ENCODE results near the gene MITF. TPM values are rescaled to one million over a fixed set of nuclear protein-coding genes. Genes with fewer than 3 reads are reported as not detected.

The MITF gene
- polyA plus RNA-seq, 1 donor from 2014 or later = not detected

DNA sequence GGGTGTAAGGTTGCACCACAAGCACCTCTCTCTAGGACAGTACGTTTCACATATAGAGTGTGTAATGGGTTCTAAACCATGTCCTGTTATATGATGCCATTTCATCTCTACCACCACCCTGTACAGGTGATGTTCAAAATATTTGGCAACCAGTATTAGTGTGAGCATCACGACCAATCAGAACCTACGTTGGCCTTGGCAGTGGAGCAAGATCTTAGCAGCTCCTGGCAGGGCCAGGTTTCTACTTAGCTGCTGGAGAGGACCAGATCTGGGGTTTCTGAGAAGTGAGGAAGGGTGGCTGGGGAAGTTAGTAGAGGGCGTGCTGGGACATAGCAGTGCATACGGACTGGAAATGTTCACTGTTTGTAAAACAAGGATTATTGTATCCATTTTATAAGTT, 23.1 kb upstream of the MITF start:
- H3K4me2 ChIP-seq (ENCODE audit: low read length) = no peak overlapping the region
- no peaks in the 10 kb centered on the region for H3F3A ChIP-seq (ENCODE audit: insufficient read depth, low read length, poor library complexity, severe bottlenecking)
- H3K79me2 ChIP-seq (replicated peaks; ENCODE audit: insufficient read depth, low read length) = no peaks in the 10 kb centered on the region
- H3K9me2 ChIP-seq (ENCODE audit: insufficient read depth, low read length) = no peaks in the 10 kb centered on the region
- no peaks in the 10 kb centered on the region for H3K27me3 ChIP-seq (ENCODE audit: insufficient read depth, low read depth, low read length)
- no peak overlapping the region for H3K4me3 ChIP-seq (ENCODE audit: low read length)
- no peak overlapping the region for H3K27ac ChIP-seq (ENCODE audit: low read length)
- no peaks in the 10 kb centered on the region for H4K20me1 ChIP-seq (ENCODE audit: insufficient read depth)
- no peak for TF ChIP-seq POLR2AphosphoS5 (IDR thresholded peaks at IDR 0.05)
- TF ChIP-seq TAF1 (IDR thresholded peaks at IDR 0.05; ENCODE audit: low read depth) = no peak
- no peak for TF ChIP-seq EZH2 (IDR thresholded peaks at IDR 0.05; ENCODE audit: borderline replicate concordance, insufficient read depth, low read length, poor library complexity, severe bottlenecking)
- TF ChIP-seq, protein P1, sequence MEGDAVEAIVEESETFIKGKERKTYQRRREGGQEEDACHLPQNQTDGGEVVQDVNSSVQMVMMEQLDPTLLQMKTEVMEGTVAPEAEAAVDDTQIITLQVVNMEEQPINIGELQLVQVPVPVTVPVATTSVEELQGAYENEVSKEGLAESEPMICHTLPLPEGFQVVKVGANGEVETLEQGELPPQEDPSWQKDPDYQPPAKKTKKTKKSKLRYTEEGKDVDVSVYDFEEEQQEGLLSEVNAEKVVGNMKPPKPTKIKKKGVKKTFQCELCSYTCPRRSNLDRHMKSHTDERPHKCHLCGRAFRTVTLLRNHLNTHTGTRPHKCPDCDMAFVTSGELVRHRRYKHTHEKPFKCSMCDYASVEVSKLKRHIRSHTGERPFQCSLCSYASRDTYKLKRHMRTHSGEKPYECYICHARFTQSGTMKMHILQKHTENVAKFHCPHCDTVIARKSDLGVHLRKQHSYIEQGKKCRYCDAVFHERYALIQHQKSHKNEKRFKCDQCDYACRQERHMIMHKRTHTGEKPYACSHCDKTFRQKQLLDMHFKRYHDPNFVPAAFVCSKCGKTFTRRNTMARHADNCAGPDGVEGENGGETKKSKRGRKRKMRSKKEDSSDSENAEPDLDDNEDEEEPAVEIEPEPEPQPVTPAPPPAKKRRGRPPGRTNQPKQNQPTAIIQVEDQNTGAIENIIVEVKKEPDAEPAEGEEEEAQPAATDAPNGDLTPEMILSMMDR (IDR thresholded peaks at IDR 0.05; ENCODE audit: poor library complexity, severe bottlenecking) = no peak
- no peak for TF ChIP-seq EP300 (conservative IDR thresholded peaks at IDR 0.05; ENCODE audit: poor library complexity, severe bottlenecking)
- TF ChIP-seq RAD21 (conservative IDR thresholded peaks at IDR 0.05) = no peak
- TF ChIP-seq, protein P2, sequence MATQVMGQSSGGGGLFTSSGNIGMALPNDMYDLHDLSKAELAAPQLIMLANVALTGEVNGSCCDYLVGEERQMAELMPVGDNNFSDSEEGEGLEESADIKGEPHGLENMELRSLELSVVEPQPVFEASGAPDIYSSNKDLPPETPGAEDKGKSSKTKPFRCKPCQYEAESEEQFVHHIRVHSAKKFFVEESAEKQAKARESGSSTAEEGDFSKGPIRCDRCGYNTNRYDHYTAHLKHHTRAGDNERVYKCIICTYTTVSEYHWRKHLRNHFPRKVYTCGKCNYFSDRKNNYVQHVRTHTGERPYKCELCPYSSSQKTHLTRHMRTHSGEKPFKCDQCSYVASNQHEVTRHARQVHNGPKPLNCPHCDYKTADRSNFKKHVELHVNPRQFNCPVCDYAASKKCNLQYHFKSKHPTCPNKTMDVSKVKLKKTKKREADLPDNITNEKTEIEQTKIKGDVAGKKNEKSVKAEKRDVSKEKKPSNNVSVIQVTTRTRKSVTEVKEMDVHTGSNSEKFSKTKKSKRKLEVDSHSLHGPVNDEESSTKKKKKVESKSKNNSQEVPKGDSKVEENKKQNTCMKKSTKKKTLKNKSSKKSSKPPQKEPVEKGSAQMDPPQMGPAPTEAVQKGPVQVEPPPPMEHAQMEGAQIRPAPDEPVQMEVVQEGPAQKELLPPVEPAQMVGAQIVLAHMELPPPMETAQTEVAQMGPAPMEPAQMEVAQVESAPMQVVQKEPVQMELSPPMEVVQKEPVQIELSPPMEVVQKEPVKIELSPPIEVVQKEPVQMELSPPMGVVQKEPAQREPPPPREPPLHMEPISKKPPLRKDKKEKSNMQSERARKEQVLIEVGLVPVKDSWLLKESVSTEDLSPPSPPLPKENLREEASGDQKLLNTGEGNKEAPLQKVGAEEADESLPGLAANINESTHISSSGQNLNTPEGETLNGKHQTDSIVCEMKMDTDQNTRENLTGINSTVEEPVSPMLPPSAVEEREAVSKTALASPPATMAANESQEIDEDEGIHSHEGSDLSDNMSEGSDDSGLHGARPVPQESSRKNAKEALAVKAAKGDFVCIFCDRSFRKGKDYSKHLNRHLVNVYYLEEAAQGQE (IDR thresholded peaks at IDR 0.05; ENCODE audit: borderline replicate concordance) = no peak
- no peak for TF ChIP-seq SMC3 (conservative IDR thresholded peaks at IDR 0.05; ENCODE audit: poor library complexity)
- no peaks in the 10 kb centered on the region for H3K9me3 ChIP-seq (ENCODE audit: low read length)
- no peak overlapping the region for H2AFZ ChIP-seq (ENCODE audit: low read depth, low read length)
- H3K36me3 ChIP-seq (ENCODE audit: insufficient read depth, low read length) = no peaks in the 10 kb centered on the region
- no peak overlapping the region for H3K9ac ChIP-seq (ENCODE audit: low read length)

DNA sequence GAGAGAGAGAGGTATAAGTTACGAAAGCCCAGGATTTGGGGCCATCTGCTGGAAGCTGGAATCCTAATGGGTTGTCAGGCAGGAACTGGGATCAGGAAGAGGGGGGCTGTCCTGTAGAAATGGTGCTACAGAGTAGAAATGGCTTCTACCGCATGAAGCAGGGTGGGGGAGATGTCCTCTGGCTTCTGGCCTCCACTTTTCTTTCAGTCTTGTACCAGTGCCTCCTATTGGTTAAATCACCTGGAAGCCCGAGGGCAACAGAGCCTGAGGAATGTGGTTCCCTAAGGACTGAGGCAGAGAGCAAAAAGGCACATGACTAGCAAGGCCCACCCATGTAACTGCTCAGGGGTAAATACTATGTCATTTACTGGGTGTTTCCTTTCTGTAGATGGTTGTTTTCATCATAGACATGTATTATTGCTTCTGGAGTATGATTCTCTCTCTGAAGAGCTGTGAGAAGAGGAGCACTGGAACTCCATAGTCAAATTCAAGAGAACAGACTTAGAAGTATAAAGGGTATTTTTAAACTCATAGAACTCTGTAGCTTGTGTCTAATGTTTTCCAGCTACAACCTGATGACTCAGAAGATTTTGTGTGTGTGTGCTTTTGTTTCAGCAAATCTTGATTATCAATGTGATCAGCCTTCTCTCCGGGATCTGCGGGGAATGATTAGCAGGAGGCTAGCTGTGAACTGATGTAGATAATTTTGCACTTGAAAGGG, 20.2 kb upstream of the MITF start:
- Histone ChIP-seq H3K27ac (ENCODE audit: low read length) (no peak overlapping the region), H3K9me2 (ENCODE audit: insufficient read depth, low read length) (no peaks in the 10 kb centered on the region), H3K79me2 (replicated peaks; ENCODE audit: insufficient read depth, low read length) (no peaks in the 10 kb centered on the region), H3F3A (ENCODE audit: insufficient read depth, low read length, poor library complexity, severe bottlenecking) (no peaks in the 10 kb centered on the region), H2AFZ (ENCODE audit: low read depth, low read length) (no peak overlapping the region), H3K36me3 (ENCODE audit: insufficient read depth, low read length) (no peaks in the 10 kb centered on the region), H3K9ac (ENCODE audit: low read length) (no peak overlapping the region), H4K20me1 (ENCODE audit: insufficient read depth) (no peaks in the 10 kb centered on the region), H3K4me3 (ENCODE audit: low read length) (no peak overlapping the region), H3K27me3 (ENCODE audit: insufficient read depth, low read depth, low read length) (no peaks in the 10 kb centered on the region), H3K4me2 (ENCODE audit: low read length) (no peak overlapping the region), H3K9me3 (ENCODE audit: low read length) (no peaks in the 10 kb centered on the region)
- TF ChIP-seq, protein P1 (IDR thresholded peaks at IDR 0.05; ENCODE audit: poor library complexity, severe bottlenecking) = no peak
- TF ChIP-seq MXI1 (conservative IDR thresholded peaks at IDR 0.05; ENCODE audit: poor library complexity, severe bottlenecking) (no peak), POLR2AphosphoS5 (IDR thresholded peaks at IDR 0.05) (no peak), EP300 (conservative IDR thresholded peaks at IDR 0.05; ENCODE audit: poor library complexity, severe bottlenecking) (no peak), TAF1 (IDR thresholded peaks at IDR 0.05; ENCODE audit: low read depth) (no peak), EZH2 (IDR thresholded peaks at IDR 0.05; ENCODE audit: borderline replicate concordance, insufficient read depth, low read length, poor library complexity, severe bottlenecking) (no peak), RAD21 (conservative IDR thresholded peaks at IDR 0.05) (no peak), SMC3 (conservative IDR thresholded peaks at IDR 0.05; ENCODE audit: poor library complexity) (no peak)
- TF ChIP-seq, protein P2 (IDR thresholded peaks at IDR 0.05; ENCODE audit: borderline replicate concordance) = no peak
